Peyer's patch (tissue), 4 donors: ENCODE results near the gene ZNF143. TPM values are rescaled to one million over a fixed set of nuclear protein-coding genes. Genes with fewer than 3 reads are reported as not detected.

Experiments used
- DNase-seq, 3 donors: peaks; one replicate each; pipeline ENCODE4 v3.0.0-alpha.2; 2017 to 2019
- H3K27ac ChIP-seq, 4 donors: fragments of 200-600 bp; sonication (generic); one replicate each; pipeline ENCODE4 v1.5.1; 2016 to 2019
- H3K27me3 ChIP-seq, 2 donors: fragments of 200-600 bp; sonication (generic); one replicate each; pipeline ENCODE4 v1.5.1; 2019
- H3K36me3 ChIP-seq, 3 donors: fragments of 200-600 bp; sonication (generic); one replicate each; pipeline ENCODE4 v1.5.1; 2016 to 2019
- H3K4me1 ChIP-seq, 4 donors: fragments of 200-600 bp; sonication (generic); one replicate each; pipeline ENCODE4 v1.5.1; 2016 to 2019
- H3K4me3 ChIP-seq, 4 donors: fragments of 200-600 bp; sonication (generic); 1 replicate in 3 of 4; 2 replicates in 1 of 4; pipeline ENCODE4 v1.5.1; 2016 to 2019; ENCODE audit warnings: mild to moderate bottlenecking in 1 of 4
- H3K9me3 ChIP-seq, 4 donors: fragments of 200-600 bp; sonication (generic); one replicate each; pipeline ENCODE4 v1.5.1; 2016 to 2019; ENCODE audit warnings: mild to moderate bottlenecking in 1 of 4
- CTCF ChIP-seq, 6 experiments: fragments of 450-650 bp in 4 of 6; fragments of 200-600 bp in 2 of 6; sonication (generic) in 1 of 6; IDR thresholded peaks; one replicate each; pipeline ENCODE4 v1.5.1; 2017 to 2019; ENCODE audit warnings: antibody characterized with exemption in 6 of 6, mild to moderate bottlenecking in 3 of 6, moderate library complexity in 1 of 6
- POLR2A ChIP-seq, 2 donors: fragments of 450-650 bp; IDR thresholded peaks; one replicate each; pipeline ENCODE4 v1.5.1; 2017; ENCODE audit warnings: antibody characterized with exemption in 2 of 2, mild to moderate bottlenecking in 2 of 2, moderate library complexity in 2 of 2
- total RNA-seq, 4 donors: library from RNA; depleted of rRNA; stranded (reverse); fragments of >200 nt; gene quantifications; one replicate each; pipeline ENCODE4 v1.1.0, GENCODE V29; 2016

ZNF143 gene
- total RNA-seq, 4 donors from 2014 or later, result 8.5 to 56.1 (median 35.7) TPM

- TF ChIP-seq POLR2A (IDR thresholded peaks at IDR 0.05) (no peak), CTCF (IDR thresholded peaks at IDR 0.05) (no peak)
- no peaks in the 10 kb centered on the region for H3K27me3 ChIP-seq
- peaks cover 0 to 29% (median 0%) of the 10 kb centered on the region in 4 donors for H3K4me1 ChIP-seq
- no peak for DNase-seq
- peaks cover 0 to 5% (median 0%) of the 10 kb centered on the region in 3 donors for H3K36me3 ChIP-seq
- peak overlapping the region in 1 of 4 donors; percentile 24 for H3K27ac ChIP-seq
- no peak overlapping the region for H3K4me3 ChIP-seq
- no peaks in the 10 kb centered on the region for H3K9me3 ChIP-seq
Measured at GRCh38 chr11:9528136-9528501, 67.3 kb downstream of the ZNF143 start.

- H3K27me3 ChIP-seq, result no peaks in the 10 kb centered on the region
- peaks cover 0 to 5% (median 0%) of the 10 kb centered on the region in 3 donors for H3K36me3 ChIP-seq
- no peak overlapping the region for H3K27ac ChIP-seq
- TF ChIP-seq POLR2A (IDR thresholded peaks at IDR 0.05) (no peak), CTCF (IDR thresholded peaks at IDR 0.05) (no peak)
- H3K4me3 ChIP-seq, result no peak overlapping the region
- peaks cover 0 to 29% (median 0%) of the 10 kb centered on the region in 4 donors for H3K4me1 ChIP-seq
- no peak for DNase-seq
- no peaks in the 10 kb centered on the region for H3K9me3 ChIP-seq
Measured at GRCh38 chr11:9528573-9529333, 67.9 kb downstream of the ZNF143 start.

GRCh38 chr11:9529334-9529650, 68.5 kb downstream of the ZNF143 start:
- H3K4me3 ChIP-seq, result no peak overlapping the region
- peak overlapping the region in 1 of 4 donors; percentile 9 for H3K27ac ChIP-seq
- no peaks in the 10 kb centered on the region for H3K9me3 ChIP-seq
- no peaks in the 10 kb centered on the region for H3K27me3 ChIP-seq
- TF ChIP-seq CTCF (IDR thresholded peaks at IDR 0.05), result no peak
- TF ChIP-seq POLR2A (IDR thresholded peaks at IDR 0.05), result no peak
- peaks cover 0 to 5% (median 0%) of the 10 kb centered on the region in 3 donors for H3K36me3 ChIP-seq
- peak in 1 of 3 donors; percentile 63 for DNase-seq
- H3K4me1 ChIP-seq, result peaks cover 0 to 29% (median 0%) of the 10 kb centered on the region in 4 donors

- peaks cover 0 to 29% (median 0%) of the 10 kb centered on the region in 4 donors for H3K4me1 ChIP-seq
- no peaks in the 10 kb centered on the region for H3K9me3 ChIP-seq
- no peaks in the 10 kb centered on the region for H3K27me3 ChIP-seq
- H3K36me3 ChIP-seq, result peaks cover 0 to 5% (median 0%) of the 10 kb centered on the region in 3 donors
- no peak overlapping the region for H3K4me3 ChIP-seq
- no peak for TF ChIP-seq CTCF (IDR thresholded peaks at IDR 0.05)
- TF ChIP-seq POLR2A (IDR thresholded peaks at IDR 0.05), result no peak
- peak overlapping the region in 1 of 4 donors; percentile 8 for H3K27ac ChIP-seq
- no peak for DNase-seq
Measured at GRCh38 chr11:9530020-9530621, 69.3 kb downstream of the ZNF143 start.

- H3K27ac ChIP-seq, result no peak overlapping the region
Measured at GRCh38 chr11:9530901-9531625, 70.3 kb downstream of the ZNF143 start.

More at GRCh38 chr11:9530901-9531625, 70.3 kb downstream of the ZNF143 start:
- TF ChIP-seq CTCF (IDR thresholded peaks at IDR 0.05), result peak in 3 of 6 experiments; percentile 16 to 25 (median 17)
- TF ChIP-seq POLR2A (IDR thresholded peaks at IDR 0.05), result no peak
- Histone ChIP-seq H3K4me1 (peaks cover 0 to 29% (median 0%) of the 10 kb centered on the region in 4 donors), H3K4me3 (no peak overlapping the region), H3K9me3 (no peaks in the 10 kb centered on the region), H3K36me3 (peaks cover 0 to 2% (median 0%) of the 10 kb centered on the region in 3 donors), H3K27me3 (no peaks in the 10 kb centered on the region)
- peak in 1 of 3 donors; percentile 66 for DNase-seq
